Activated T-cell treated with anti-CD3 and anti-CD28 coated beads, Interleukin-2, amount 50 U/mL, for 24 hours (primary cell): ENCODE data around the gene COL4A1.

ENCODE experiments used
- DNase-seq: peaks from one replicate; pipeline ENCODE4 v3.0.0-alpha.2; 2020
- H3K27ac Mint-ChIP-seq: 2 replicates; pipeline ENCODE4 v1.8.0; 2020; ENCODE audit warnings: mild to moderate bottlenecking, mixed read lengths
- H3K27me3 Mint-ChIP-seq: 2 replicates; pipeline ENCODE4 v1.8.0; 2020; ENCODE audit warnings: mixed read lengths
- H3K36me3 Mint-ChIP-seq: 2 replicates; pipeline ENCODE4 v1.8.0; 2020; ENCODE audit warnings: low read depth, mixed read lengths
- H3K4me1 Mint-ChIP-seq: 2 replicates; pipeline ENCODE4 v1.8.0; 2020; ENCODE audit warnings: low read depth, mixed read lengths
- H3K4me3 Mint-ChIP-seq: 2 replicates; pipeline ENCODE4 v1.8.0; 2020; ENCODE audit warnings: mild to moderate bottlenecking, moderate library complexity, mixed read lengths
- H3K9me3 Mint-ChIP-seq: 2 replicates; pipeline ENCODE4 v1.8.0; 2020; ENCODE audit warnings: mixed read lengths

COL4A1 gene

DNA sequence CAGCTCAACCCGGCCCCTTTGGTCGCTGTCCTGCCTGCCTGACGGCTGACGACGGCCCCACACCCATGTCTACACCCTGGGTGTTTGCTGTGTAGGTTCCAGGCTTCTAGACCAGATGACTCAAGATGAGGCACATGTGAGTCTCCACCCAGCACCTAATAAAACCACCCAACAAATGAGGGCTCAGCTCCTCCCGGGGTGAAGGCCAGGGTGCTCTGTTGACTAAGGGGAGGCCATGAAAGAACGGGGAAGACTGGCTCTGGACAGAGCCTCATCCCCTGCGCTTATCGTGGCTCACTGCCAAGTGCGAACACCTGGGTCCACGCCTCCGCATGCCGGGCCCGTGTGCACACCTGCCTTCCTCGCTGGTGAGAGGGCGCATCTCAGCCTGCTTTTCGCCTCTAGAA lies 39.7 kb upstream of the COL4A1 start:
- no peak for DNase-seq
- no peak overlapping the region for H3K4me3 Mint-ChIP-seq
- peaks cover 1% of the 10 kb centered on the region for H3K4me1 Mint-ChIP-seq
- peaks cover 27% of the 10 kb centered on the region for H3K27me3 Mint-ChIP-seq
- no peaks in the 10 kb centered on the region for H3K36me3 Mint-ChIP-seq
- no peaks in the 10 kb centered on the region for H3K9me3 Mint-ChIP-seq
- no peak overlapping the region for H3K27ac Mint-ChIP-seq

DNA sequence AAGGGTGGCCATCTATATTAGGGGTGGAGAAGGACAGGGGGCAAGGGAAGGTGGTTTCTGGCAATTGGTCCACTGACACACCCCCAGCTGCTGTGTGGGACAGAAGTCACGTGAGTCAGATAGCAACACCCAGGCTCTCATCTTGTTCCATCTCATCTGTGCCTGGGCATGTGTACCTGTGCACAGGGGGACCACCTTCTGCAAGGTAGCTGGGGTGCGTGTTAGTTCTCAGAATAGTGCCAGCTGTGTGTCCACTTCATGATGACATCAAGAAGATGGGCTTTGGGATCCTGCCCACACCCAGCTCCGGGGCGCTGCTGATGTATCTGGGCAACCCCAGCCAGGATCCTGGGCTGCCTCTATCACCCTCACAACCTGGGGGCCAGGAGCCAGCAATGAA lies 38.7 kb upstream of the COL4A1 start:
- H3K9me3 Mint-ChIP-seq: no peaks in the 10 kb centered on the region
- H3K36me3 Mint-ChIP-seq: no peaks in the 10 kb centered on the region
- peaks cover 11% of the 10 kb centered on the region for H3K4me1 Mint-ChIP-seq
- H3K27ac Mint-ChIP-seq: no peak overlapping the region
- peaks cover 33% of the 10 kb centered on the region for H3K27me3 Mint-ChIP-seq
- no peak for DNase-seq
- H3K4me3 Mint-ChIP-seq: no peak overlapping the region

DNA sequence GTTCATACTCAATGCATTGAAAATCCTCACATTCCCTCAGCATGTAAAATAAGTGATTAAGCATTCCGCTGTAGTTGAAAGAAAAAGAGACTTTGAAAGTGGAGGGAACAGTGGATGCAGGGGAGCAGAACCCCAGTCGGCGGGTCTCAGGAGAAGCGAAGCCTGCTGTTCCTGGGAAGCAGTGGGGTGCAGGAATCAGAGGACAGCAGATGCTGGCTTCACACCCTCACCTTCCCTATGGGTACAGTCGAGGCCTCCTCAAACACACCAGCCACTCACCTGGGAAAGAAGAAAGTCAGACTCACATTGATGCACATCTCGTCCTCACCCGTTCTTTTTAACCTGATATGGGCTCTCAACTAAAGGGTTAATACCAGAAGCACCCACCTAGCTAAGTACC lies 38.3 kb upstream of the COL4A1 start:
- Mint-ChIP-seq H3K27ac (no peak overlapping the region), H3K36me3 (no peaks in the 10 kb centered on the region), H3K27me3 (peaks cover 35% of the 10 kb centered on the region), H3K9me3 (no peaks in the 10 kb centered on the region), H3K4me3 (no peak overlapping the region), H3K4me1 (peaks cover 15% of the 10 kb centered on the region)
- no peak for DNase-seq

DNA sequence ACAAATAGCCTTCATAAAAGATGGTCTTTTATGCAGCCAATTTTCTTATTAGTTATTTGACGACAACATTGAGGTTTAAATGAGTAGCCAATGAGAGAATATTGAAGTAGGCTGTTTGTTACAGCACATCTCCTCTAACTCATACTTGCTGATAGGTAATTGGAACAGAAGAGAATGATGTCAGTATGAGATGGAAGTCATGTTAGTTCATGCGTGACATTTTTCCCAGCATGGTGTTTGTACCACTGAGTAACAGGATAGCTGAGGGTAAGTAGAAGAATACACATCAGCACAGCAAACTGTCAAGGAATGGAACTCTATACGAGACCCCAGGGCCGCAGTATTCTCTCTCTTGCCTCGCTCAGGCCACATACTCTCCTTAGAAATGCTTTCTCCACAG lies 37.4 kb upstream of the COL4A1 start:
- DNase-seq: no peak
- peaks cover 40% of the 10 kb centered on the region for H3K27me3 Mint-ChIP-seq
- peaks cover 22% of the 10 kb centered on the region for H3K4me1 Mint-ChIP-seq
- no peak overlapping the region for H3K27ac Mint-ChIP-seq
- no peaks in the 10 kb centered on the region for H3K9me3 Mint-ChIP-seq
- H3K36me3 Mint-ChIP-seq: no peaks in the 10 kb centered on the region
- no peak overlapping the region for H3K4me3 Mint-ChIP-seq

DNA sequence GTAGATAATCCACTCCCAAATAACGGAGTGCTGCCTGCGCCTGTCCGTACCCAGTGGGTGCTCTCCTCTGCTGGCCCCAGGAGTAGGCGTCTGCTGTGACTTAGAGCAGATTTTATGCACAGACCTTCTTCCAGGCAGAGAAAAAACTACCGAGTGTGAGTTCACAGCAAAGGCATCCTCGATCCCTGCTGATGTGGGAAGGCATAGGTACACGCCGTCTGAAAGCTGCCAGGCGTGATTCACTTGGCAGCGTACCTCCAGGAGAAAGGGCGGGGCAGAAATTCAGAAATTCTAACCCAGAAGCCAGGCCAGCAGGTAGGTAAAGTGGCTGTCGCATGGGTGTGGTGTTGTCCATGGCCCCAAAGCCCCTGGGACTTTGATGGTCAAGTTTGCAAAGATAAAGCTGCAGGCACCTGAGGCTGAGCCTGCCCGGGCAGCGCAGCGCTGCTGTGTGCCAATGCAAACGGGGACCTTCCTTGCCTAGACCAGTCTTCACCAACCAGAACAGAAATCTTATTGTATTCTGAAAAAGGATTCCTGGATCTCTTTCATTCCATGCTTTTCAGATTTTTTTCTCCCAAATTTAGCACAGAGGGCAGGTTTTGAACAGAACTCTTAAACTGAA lies 36.4 kb upstream of the COL4A1 start:
- peaks cover 27% of the 10 kb centered on the region for H3K4me1 Mint-ChIP-seq
- H3K27ac Mint-ChIP-seq: no peak overlapping the region
- H3K4me3 Mint-ChIP-seq: no peak overlapping the region
- H3K36me3 Mint-ChIP-seq: no peaks in the 10 kb centered on the region
- H3K27me3 Mint-ChIP-seq: peaks cover 44% of the 10 kb centered on the region
- DNase-seq: no peak
- H3K9me3 Mint-ChIP-seq: no peaks in the 10 kb centered on the region

DNA sequence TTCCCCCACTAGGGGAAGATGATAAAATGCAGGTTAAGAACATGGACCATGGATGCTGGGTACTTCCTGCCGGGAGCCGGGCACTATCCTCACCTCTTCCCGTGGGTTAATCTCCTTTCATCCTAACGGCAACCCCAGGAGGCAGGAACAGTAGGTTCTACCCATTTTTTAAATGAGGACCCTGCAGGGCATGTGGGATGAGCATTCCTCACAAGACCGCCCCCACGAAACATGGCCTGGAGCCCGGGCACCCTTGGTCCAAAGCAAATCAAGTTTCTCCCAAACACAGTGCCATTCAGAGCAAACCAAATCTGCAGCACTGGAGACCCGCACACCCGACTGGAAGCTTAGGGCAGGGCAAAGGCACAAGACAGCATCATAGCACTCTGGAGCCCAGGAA lies 35.5 kb upstream of the COL4A1 start:
- no peaks in the 10 kb centered on the region for H3K36me3 Mint-ChIP-seq
- DNase-seq: no peak
- peaks cover 27% of the 10 kb centered on the region for H3K4me1 Mint-ChIP-seq
- H3K4me3 Mint-ChIP-seq: no peak overlapping the region
- no peaks in the 10 kb centered on the region for H3K9me3 Mint-ChIP-seq
- H3K27me3 Mint-ChIP-seq: peaks cover 48% of the 10 kb centered on the region
- H3K27ac Mint-ChIP-seq: no peak overlapping the region

DNA sequence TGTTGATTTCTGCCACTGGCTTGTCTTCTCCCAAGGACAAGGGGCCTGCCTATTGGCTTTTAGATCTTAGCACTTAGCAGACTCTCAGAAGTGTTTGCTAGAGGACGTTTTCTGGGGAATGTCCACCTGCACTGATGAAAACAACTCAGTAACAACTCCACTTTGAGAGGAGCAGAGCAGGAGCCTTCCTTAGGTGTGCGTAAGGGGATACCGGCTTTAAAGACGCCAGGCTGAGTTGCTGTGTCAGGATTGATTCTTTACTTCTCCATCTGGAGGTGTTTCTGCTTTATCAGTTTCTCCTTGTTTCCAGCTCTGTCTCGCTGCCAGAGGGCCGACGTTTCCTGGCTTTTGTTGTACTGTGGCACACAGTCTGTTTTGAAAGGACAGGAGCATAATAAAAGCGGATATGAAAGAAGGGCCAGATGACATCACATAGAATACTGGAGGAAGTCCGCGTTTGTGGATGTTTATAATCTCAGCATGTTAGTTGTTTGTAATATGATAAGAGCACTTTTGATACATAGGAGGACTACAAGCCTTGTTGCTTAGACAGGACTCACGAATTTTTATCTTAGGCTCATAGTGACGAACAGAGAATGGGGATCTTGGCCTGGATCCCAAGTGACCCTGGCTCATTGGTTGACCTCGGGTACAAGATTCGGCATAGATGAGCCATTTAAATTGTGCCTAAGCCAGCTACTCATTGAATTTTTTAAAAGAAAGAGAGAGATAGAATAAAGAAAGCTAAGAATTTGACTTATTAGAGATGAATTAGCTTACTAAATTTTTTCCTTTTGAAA lies 34.7 kb upstream of the COL4A1 start:
- H3K4me3 Mint-ChIP-seq: no peak overlapping the region
- no peaks in the 10 kb centered on the region for H3K9me3 Mint-ChIP-seq
- no peaks in the 10 kb centered on the region for H3K36me3 Mint-ChIP-seq
- H3K27ac Mint-ChIP-seq: peak overlapping the region; percentile 49
- peaks cover 27% of the 10 kb centered on the region for H3K4me1 Mint-ChIP-seq
- peak; percentile 34 for DNase-seq
- H3K27me3 Mint-ChIP-seq: peaks cover 52% of the 10 kb centered on the region

DNA sequence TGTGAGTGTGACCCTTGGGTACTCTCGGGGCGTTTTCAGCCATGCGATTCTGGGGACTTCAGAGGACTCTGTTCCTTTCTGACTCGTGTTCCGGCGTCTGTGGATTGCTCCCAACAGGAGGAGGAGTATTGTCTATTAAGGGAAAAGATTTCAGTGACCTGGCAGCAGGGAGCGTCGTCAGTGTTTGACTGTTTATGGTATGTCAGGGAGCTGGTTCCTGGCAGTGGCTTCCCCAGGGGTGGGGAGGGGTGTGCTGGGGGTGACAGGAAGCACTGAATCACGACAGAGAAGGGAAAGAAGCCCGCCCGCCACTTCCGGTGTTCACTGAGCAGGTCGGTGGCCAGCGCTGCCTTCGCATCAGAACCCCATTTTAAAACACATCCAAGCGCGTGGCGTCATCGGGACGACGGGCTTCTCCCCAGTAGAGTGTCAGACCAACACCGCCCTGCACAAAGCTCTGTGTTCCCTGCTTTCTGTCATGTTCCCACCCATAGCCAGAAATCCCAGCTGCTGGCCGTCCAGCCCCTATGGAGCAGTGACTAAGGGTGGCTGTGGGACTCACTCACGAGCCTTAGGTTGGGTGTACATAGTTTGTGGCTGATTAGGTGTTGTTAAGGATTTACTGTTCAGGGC lies 34.0 kb upstream of the COL4A1 start:
- peak; percentile 66 for DNase-seq
- H3K27me3 Mint-ChIP-seq: peaks cover 58% of the 10 kb centered on the region
- no peak overlapping the region for H3K4me3 Mint-ChIP-seq
- H3K36me3 Mint-ChIP-seq: no peaks in the 10 kb centered on the region
- H3K9me3 Mint-ChIP-seq: no peaks in the 10 kb centered on the region
- H3K27ac Mint-ChIP-seq: peak overlapping the region; percentile 49
- H3K4me1 Mint-ChIP-seq: peaks cover 27% of the 10 kb centered on the region

DNA sequence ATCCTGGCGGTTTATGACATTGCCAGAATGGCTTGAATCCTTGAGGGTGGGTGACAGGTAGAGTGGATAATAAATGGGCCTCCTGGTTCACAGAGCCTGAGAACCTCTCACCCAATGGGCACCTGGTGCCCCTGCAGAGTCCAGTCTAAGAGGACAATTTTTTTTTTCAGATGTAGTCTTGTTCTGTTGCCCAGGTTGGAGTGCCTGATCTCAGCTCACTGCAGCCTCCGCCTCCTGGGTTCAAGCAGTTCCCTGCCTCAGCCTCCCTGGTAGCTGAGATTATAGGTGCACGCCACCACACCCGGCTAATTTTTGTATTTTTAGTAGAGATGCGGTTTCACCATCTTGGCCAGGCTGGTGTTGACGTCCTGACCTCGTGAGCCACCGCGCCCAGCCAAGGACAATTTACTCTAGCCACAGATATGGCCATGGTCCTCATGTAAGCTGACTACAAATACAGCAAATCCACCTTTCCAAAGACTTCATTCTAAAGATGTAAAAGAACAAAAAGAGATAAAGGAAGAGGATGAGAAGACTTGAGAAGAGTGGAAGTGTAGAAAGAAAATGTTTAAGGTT lies 33.1 kb upstream of the COL4A1 start:
- H3K4me3 Mint-ChIP-seq: no peak overlapping the region

DNA sequence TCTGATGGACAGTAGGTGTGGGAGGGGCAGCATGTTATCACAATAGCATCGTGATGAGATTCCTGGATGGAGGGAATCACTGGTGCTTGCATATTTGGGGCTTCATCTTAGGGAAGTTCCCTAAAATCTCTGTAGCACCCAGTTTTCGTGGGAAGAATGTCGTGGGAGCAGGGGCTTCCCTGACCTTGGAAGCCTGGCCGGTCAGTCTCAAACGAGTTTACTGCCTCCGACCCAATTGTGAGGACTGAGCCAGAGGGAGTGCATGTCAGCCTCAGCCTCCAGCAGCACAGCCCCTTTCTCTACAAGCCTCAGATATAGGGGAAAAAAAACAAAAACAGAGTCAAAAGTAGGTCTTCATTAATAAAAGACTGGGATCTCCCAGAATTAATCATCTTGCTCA lies 32.3 kb upstream of the COL4A1 start:
- no peaks in the 10 kb centered on the region for H3K9me3 Mint-ChIP-seq
- no peaks in the 10 kb centered on the region for H3K36me3 Mint-ChIP-seq
- no peak for DNase-seq
- H3K27me3 Mint-ChIP-seq: peaks cover 70% of the 10 kb centered on the region
- no peak overlapping the region for H3K4me3 Mint-ChIP-seq
- H3K4me1 Mint-ChIP-seq: peaks cover 27% of the 10 kb centered on the region
- H3K27ac Mint-ChIP-seq: no peak overlapping the region

More for the DNA sequence above, 33.1 kb upstream of the COL4A1 start:
- peaks cover 27% of the 10 kb centered on the region for H3K4me1 Mint-ChIP-seq
- no peak for DNase-seq
- no peaks in the 10 kb centered on the region for H3K9me3 Mint-ChIP-seq
- no peaks in the 10 kb centered on the region for H3K36me3 Mint-ChIP-seq
- H3K27ac Mint-ChIP-seq: peak overlapping the region; percentile 49
- peaks cover 65% of the 10 kb centered on the region for H3K27me3 Mint-ChIP-seq

DNA sequence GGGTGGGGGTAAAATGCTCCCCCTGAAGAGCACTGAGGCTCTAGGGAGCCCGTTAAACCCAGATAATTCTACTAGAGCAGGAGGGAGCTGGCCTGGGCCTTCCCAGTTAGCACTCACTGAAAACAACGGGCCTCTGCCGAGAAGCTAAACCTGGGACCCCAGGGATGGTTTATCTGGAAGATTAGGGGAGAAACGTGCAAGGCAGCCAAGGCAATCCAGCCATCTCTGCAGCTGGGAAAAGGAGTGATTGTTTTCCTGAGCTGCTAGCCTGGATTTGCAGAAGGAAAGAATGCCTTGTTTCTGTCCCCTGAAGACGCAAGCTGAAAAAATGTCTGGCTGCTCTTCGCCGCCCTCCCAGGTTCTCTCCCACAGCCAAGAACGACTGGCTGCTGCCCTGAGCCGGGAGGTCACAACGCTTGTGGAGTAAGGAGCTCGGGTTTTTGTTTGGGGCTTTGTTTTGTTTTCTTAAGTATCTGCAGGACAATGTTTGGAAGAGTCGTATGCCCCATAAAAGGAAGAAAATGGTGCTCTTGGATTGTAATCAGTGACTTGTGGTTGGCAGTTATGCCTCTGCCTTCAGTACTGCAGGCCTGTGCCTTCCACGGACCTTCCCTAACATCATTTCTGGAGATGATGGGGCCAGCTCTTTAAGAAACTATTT lies 31.6 kb upstream of the COL4A1 start:
- H3K27ac Mint-ChIP-seq: no peak overlapping the region
- no peak overlapping the region for H3K4me3 Mint-ChIP-seq
- no peaks in the 10 kb centered on the region for H3K36me3 Mint-ChIP-seq
- peaks cover 27% of the 10 kb centered on the region for H3K4me1 Mint-ChIP-seq
- peaks cover 70% of the 10 kb centered on the region for H3K27me3 Mint-ChIP-seq
- no peaks in the 10 kb centered on the region for H3K9me3 Mint-ChIP-seq
- no peak for DNase-seq

DNA sequence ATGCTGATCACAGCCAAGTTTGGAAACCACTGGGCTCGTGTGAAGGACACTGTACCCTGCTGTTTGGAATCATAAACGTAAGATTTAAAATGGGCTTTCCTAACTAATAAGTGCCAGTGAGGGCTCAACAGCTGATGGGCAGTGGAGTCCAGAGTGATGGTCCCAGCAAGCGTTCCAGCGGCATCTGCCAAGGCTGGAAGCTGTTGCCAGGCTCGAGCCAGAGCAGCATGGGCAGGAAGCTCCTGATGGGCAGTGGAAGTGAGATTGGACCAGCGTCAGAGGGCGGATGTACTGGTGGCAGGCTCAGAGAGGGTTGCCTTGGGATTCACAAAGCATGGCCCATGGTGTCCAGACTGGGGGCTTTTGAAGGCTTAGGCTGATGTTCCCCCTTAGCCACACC lies 30.3 kb upstream of the COL4A1 start:
- H3K36me3 Mint-ChIP-seq: no peaks in the 10 kb centered on the region
- no peak overlapping the region for H3K4me3 Mint-ChIP-seq
- no peak overlapping the region for H3K27ac Mint-ChIP-seq
- DNase-seq: no peak
- H3K9me3 Mint-ChIP-seq: no peaks in the 10 kb centered on the region
- peaks cover 27% of the 10 kb centered on the region for H3K4me1 Mint-ChIP-seq
- peaks cover 67% of the 10 kb centered on the region for H3K27me3 Mint-ChIP-seq

DNA sequence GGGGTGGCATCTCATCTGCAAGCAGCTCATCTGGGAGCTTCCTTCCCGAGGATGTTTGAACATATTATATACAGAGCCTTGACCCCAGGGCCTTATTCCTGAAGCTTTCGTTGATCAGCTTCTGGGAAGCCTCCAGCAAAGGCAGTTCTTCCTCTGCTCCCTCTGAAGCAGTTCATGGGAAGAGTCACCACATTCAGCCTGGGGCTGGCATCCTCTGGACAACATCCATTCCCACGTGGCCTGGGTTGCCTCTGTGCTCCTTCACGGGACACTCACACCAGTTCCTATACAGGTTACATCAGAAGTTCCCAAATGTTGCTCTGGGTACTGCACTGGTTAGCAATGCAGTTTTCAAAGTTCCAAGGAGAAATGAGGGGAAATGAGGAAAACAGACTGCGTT lies 29.7 kb upstream of the COL4A1 start:
- Mint-ChIP-seq H3K27ac (no peak overlapping the region), H3K36me3 (no peaks in the 10 kb centered on the region), H3K4me3 (no peak overlapping the region), H3K27me3 (peaks cover 64% of the 10 kb centered on the region), H3K9me3 (no peaks in the 10 kb centered on the region), H3K4me1 (peaks cover 25% of the 10 kb centered on the region)
- no peak for DNase-seq

DNA sequence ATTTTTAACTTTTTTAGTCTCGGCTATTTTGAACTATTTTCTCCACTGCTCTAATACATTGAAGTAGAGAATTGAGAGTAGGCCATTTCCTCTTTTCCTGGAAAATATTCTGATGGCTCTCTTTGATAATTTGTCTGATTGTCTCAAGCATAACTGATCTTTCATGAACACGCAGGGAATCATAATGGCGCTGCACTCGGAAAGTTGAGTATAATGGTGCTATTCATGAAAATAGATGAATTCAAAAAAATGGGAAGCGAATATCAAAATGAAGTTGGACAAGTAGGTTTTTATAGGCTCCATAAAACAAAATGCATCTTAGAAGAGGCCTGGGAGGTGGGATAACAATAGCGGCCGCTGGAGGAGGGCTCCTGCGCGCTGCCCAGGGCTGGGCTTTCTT lies 29.2 kb upstream of the COL4A1 start:
- Mint-ChIP-seq H3K9me3 (no peaks in the 10 kb centered on the region), H3K27me3 (peaks cover 63% of the 10 kb centered on the region), H3K27ac (no peak overlapping the region), H3K4me3 (no peak overlapping the region), H3K4me1 (peaks cover 20% of the 10 kb centered on the region), H3K36me3 (no peaks in the 10 kb centered on the region)
- DNase-seq: no peak
